NT2/D1 (cell line): ENCODE measurements around the gene MB21D2.

Source experiments
- SUZ12 ChIP-seq: IDR thresholded peaks from 2 replicates; pipeline ENCODE4 v1.6.1; 2011; ENCODE audit not compliant: insufficient read length, insufficient read depth; ENCODE audit errors: extremely low read depth
- YY1 ChIP-seq: IDR thresholded peaks from 2 replicates; pipeline ENCODE4 v1.6.1; 2011; ENCODE audit not compliant: insufficient read length, insufficient read depth

DNA sequence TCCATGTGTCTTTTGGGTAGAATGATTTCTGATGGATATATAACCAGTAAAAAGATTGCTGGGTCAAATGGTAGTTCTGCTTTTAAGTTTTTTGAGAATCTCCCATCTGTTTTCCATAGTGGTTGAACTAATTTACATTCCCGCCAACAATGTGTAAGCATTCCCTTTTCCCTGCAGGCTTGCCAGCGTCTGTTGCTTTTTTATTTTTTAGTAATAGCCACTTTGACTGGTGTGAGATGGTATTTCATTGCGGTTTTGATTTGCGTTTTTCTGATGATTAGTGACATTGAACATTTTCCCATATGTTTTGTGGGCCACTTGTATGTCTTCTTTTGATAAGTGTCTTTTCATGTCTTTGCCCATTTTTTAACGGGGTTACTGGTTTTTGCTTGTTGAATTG, 36.3 kb upstream of the MB21D2 start:
- TF ChIP-seq SUZ12 (no peak), YY1 (no peak)
